Spleen (tissue), 11 donors: ENCODE measurements around the gene SUPT20H. TPM values are rescaled to one million over a fixed set of nuclear protein-coding genes. Genes with fewer than 3 reads are reported as not detected.

Experiments used
- DNase-seq: peaks from one replicate; pipeline ENCODE4 v3.0.0-alpha.2; 2020
- H3K27ac ChIP-seq, 8 donors: fragments of 200-600 bp; sonication (generic) in 7 of 8; 1 replicate in 4 of 8; 2 replicates in 4 of 8; pipeline versions ENCODE4 v1.5.0 to v1.8.0; 2016 to 2021; ENCODE audit warnings: inconsistent platforms in 4 of 8, mild to moderate bottlenecking in 4 of 8, moderate library complexity in 1 of 8
- H3K27me3 ChIP-seq, 7 donors: fragments of 200-600 bp; sonication (generic) in 6 of 7; replicated peaks in 1 of 7; 1 replicate in 4 of 7; 2 replicates in 3 of 7; pipeline versions ENCODE4 v1.5.0 to v1.8.0; 2016 to 2021; ENCODE audit warnings: inconsistent platforms in 3 of 7, mild to moderate bottlenecking in 1 of 7
- H3K36me3 ChIP-seq, 6 donors: fragments of 200-600 bp; sonication (generic) in 5 of 6; 1 replicate in 4 of 6; 2 replicates in 2 of 6; pipeline versions ENCODE4 v1.5.0 to v1.8.0; 2016 to 2021; ENCODE audit warnings: inconsistent platforms in 2 of 6
- H3K4me1 ChIP-seq, 6 donors: fragments of 200-600 bp; sonication (generic) in 5 of 6; 1 replicate in 3 of 6; 2 replicates in 3 of 6; pipeline versions ENCODE4 v1.5.0 to v1.8.0; 2016 to 2021; ENCODE audit warnings: inconsistent platforms in 3 of 6
- H3K4me3 ChIP-seq, 8 donors: fragments of 200-600 bp; sonication (generic) in 7 of 8; 1 replicate in 4 of 8; 2 replicates in 4 of 8; pipeline versions ENCODE4 v1.5.0 to v1.8.0; 2016 to 2021; ENCODE audit warnings: inconsistent platforms in 4 of 8, mild to moderate bottlenecking in 4 of 8, moderate library complexity in 2 of 8
- H3K9me3 ChIP-seq, 8 donors: fragments of 200-600 bp; sonication (generic) in 7 of 8; 1 replicate in 4 of 8; 2 replicates in 4 of 8; pipeline versions ENCODE4 v1.5.0 to v1.8.0; 2016 to 2021; ENCODE audit warnings: inconsistent platforms in 4 of 8
- POLR2A ChIP-seq, 3 donors: fragments of 450-650 bp; IDR thresholded peaks; one replicate each; pipeline ENCODE4 v1.5.1; 2017; ENCODE audit warnings: antibody characterized with exemption in 3 of 3, mild to moderate bottlenecking in 1 of 3
- POLR2AphosphoS5 ChIP-seq, 3 donors: sonication (generic); formaldehyde crosslinking; IDR thresholded peaks; one replicate each; pipeline ENCODE4 v1.5.1; 2017; ENCODE audit warnings: antibody characterized with exemption in 3 of 3
- WGBS, 5 donors: extraction: QIAGEN DNeasy Blood & Tissue Kit in 3 of 5; methylation state at CpG; one replicate each; pipeline versions ENCODE4 v1.1.5 to v1.1.7; 2013 to 2018; 5-methylcytosine and 5-hydroxymethylcytosine counted together
- intact Hi-C: fragments of 100-400 bp; cut with DNase I; formaldehyde crosslinking; loops from one replicate; pipeline ENCODE4 v1.15.0; 2023; ENCODE audit warnings: low total_unique reads
- polyA plus RNA-seq, 3 donors: library from polyadenylated mRNA; stranded (reverse); fragments of 200-250 nt; gene quantifications; one replicate each; pipeline ENCODE4 v1.2.1, GENCODE V29; 2013
- total RNA-seq, 7 donors: library from RNA; depleted of rRNA in 3 of 7; stranded (reverse); fragments of >200 nt in 3 of 7; fragmentation: NEBNext Ultra II Directional in 4 of 7; extraction: Animal tissue kit (Norgen Biotek cat#: 25700) in 4 of 7; gene quantifications; one replicate each; pipeline versions ENCODE4 v1.1.0 to v1.2.1, GENCODE V29; 2016 to 2021
- TF ChIP-seq, protein P1 (sequence below), 11 experiments: fragments of 200-600 bp in 7 of 11; fragments of 450-650 bp in 4 of 11; sonication (generic) in 4 of 11; IDR thresholded peaks in 8 of 11; conservative IDR thresholded peaks in 3 of 11; 1 replicate in 7 of 11; 2 replicates in 4 of 11; pipeline versions ENCODE4 v1.4.0 to v1.8.0; 2016 to 2021; ENCODE audit warnings: antibody characterized with exemption in 11 of 11, inconsistent platforms in 4 of 11, mild to moderate bottlenecking in 1 of 11
- donor health status: healthy with polysubstance abuse.
- donor health status: DM: no; HTN: no; CAD: no; lungs with moderate emphysema.
- donor health status: DM: no; HTN: no; CAD: no.
- donor health status: Bipolar disorder and iron deficiency.
- donor health status: healthy.
- donor health status: DM: no; HTN: no; CAD: no.
- donor health status: DM: yes; HTN: yes; CAD: no.

Gene SUPT20H
- total and polyA plus RNA-seq, 10 donors, result 22.0 to 95.3 (median 64.9) TPM

DNA sequence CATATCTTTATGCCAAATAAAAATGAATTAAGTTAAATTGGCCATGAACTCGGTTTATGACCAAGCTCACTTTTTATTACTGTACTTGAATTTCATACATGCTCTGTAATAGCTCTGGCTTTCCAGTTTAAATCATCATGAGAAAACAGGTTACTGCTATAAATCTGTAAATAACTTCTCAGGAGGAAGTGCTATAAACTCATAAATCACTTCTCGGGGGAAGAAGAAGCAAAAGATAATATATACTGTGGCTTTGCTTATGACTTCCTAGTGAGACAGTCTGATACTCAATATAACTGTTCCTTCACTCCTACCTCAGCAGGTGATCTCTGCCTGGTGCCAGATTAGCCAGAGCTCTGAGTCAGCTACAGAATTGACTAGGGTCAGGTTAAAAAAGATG is 12.5 kb downstream of the SUPT20H start:
- peaks cover 0 to 21% (median 5%) of the 10 kb centered on the region in 6 donors for H3K4me1 ChIP-seq
- no peaks in the 10 kb centered on the region for H3K27me3 ChIP-seq
- no peak for DNase-seq
- H3K4me3 ChIP-seq, result no peak overlapping the region
- TF ChIP-seq POLR2AphosphoS5 (IDR thresholded peaks at IDR 0.05), result no peak
- no peak for TF ChIP-seq POLR2A (IDR thresholded peaks at IDR 0.05)
- TF ChIP-seq, protein P1, sequence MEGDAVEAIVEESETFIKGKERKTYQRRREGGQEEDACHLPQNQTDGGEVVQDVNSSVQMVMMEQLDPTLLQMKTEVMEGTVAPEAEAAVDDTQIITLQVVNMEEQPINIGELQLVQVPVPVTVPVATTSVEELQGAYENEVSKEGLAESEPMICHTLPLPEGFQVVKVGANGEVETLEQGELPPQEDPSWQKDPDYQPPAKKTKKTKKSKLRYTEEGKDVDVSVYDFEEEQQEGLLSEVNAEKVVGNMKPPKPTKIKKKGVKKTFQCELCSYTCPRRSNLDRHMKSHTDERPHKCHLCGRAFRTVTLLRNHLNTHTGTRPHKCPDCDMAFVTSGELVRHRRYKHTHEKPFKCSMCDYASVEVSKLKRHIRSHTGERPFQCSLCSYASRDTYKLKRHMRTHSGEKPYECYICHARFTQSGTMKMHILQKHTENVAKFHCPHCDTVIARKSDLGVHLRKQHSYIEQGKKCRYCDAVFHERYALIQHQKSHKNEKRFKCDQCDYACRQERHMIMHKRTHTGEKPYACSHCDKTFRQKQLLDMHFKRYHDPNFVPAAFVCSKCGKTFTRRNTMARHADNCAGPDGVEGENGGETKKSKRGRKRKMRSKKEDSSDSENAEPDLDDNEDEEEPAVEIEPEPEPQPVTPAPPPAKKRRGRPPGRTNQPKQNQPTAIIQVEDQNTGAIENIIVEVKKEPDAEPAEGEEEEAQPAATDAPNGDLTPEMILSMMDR (IDR thresholded peaks at IDR 0.05 in 8 of 11, conservative IDR thresholded peaks at IDR 0.05 in 3 of 11), result no peak
- intact Hi-C loops, result no loop called here
- H3K27ac ChIP-seq, result no peak overlapping the region
- H3K9me3 ChIP-seq, result no peaks in the 10 kb centered on the region
- peaks cover 0 to 90% (median 50%) of the 10 kb centered on the region in 6 donors for H3K36me3 ChIP-seq
- 78 to 86% (median 84%) methylated on average over 2 of the region's 2 CpGs for WGBS, 5 donors

DNA sequence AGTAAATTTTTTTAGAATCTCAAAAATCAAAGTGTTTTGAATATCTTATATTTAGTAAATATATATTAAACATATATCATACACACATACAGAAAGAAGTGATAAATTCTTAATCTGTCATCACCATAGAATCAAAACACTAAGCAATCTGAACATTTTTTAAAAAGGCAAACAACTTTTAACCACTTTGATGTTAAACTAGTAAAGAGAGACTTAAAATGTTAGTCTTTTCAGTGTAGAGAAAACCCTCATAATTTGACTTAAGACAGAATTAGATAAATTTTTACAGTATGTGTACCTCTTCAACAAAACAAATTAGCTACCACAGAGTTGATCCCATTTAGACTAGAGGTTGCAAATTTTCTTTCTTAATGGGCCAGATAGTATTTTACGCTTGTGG is 13.4 kb downstream of the SUPT20H start:
- Histone ChIP-seq H3K36me3 (peaks cover 0 to 99% (median 59%) of the 10 kb centered on the region in 6 donors), H3K4me1 (peaks cover 0 to 11% (median 0%) of the 10 kb centered on the region in 6 donors), H3K9me3 (no peaks in the 10 kb centered on the region), H3K4me3 (no peak overlapping the region), H3K27me3 (no peaks in the 10 kb centered on the region), H3K27ac (no peak overlapping the region)
- intact Hi-C loops, result no loop called here
- DNase-seq, result no peak
- WGBS, 5 donors, result 91 to 100% (median 97%) methylated on average over 1 of the region's 1 CpG
- TF ChIP-seq POLR2A (IDR thresholded peaks at IDR 0.05) (no peak), POLR2AphosphoS5 (IDR thresholded peaks at IDR 0.05) (no peak)
- TF ChIP-seq, protein P1 (IDR thresholded peaks at IDR 0.05 in 8 of 11, conservative IDR thresholded peaks at IDR 0.05 in 3 of 11), result no peak

DNA sequence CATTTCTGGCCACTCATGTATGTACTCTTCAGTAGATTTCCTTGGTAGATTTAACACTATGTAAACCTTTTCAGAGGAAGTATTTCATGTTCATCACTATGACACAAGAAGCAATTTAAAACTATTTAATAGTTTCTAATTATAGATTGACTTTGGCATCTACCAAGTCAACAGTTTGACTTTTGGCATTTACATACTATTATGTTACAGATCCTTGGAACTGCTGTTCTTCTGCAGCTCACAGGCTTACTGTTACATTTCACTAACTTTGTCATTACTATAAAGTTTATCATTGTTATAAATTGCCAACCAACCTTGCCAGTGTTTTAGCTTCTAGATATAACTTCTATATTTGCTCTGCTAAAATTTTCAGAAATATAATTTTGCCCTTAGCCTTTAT is 18.7 kb downstream of the SUPT20H start:
- no peaks in the 10 kb centered on the region for H3K9me3 ChIP-seq
- DNase-seq, result no peak
- H3K36me3 ChIP-seq, result peaks cover under 1 to 100% (median 85%) of the 10 kb centered on the region in 6 donors
- H3K27ac ChIP-seq, result no peak overlapping the region
- no peak overlapping the region for H3K4me3 ChIP-seq
- no peaks in the 10 kb centered on the region for H3K27me3 ChIP-seq
- H3K4me1 ChIP-seq, result peaks cover 0 to 4% (median 0%) of the 10 kb centered on the region in 6 donors
- TF ChIP-seq POLR2AphosphoS5 (IDR thresholded peaks at IDR 0.05) (no peak), POLR2A (IDR thresholded peaks at IDR 0.05) (no peak)
- TF ChIP-seq, protein P1 (IDR thresholded peaks at IDR 0.05 in 8 of 11, conservative IDR thresholded peaks at IDR 0.05 in 3 of 11), result no peak
- intact Hi-C loops, result no loop called here

DNA sequence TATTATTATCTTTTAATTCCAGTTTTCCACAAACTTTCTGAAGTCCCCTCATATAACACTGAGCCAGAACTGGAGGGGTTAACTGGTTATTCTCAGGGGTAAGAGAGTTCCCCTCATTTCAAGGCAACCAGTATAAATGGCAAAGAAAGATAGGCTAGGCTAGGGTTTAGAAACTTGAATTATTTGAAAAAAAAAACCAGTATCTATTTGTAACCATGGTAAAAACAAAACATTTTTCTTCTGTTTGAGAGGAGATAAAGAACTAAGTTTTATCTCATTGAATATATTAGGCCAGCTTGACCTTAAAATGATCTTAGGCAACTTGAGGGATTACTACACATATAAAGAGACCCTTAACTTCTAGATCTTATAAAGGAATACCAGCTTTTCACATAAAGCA is 19.6 kb downstream of the SUPT20H start:
- H3K27ac ChIP-seq, result no peak overlapping the region
- intact Hi-C loops, result no loop called here
- H3K4me1 ChIP-seq, result peaks cover 0 to 4% (median 0%) of the 10 kb centered on the region in 6 donors
- DNase-seq, result no peak
- no peak overlapping the region for H3K4me3 ChIP-seq
- H3K27me3 ChIP-seq, result no peaks in the 10 kb centered on the region
- H3K9me3 ChIP-seq, result no peaks in the 10 kb centered on the region
- TF ChIP-seq POLR2AphosphoS5 (IDR thresholded peaks at IDR 0.05) (no peak), POLR2A (IDR thresholded peaks at IDR 0.05) (no peak)
- TF ChIP-seq, protein P1 (IDR thresholded peaks at IDR 0.05 in 8 of 11, conservative IDR thresholded peaks at IDR 0.05 in 3 of 11), result no peak
- peaks cover 3 to 100% (median 89%) of the 10 kb centered on the region in 6 donors for H3K36me3 ChIP-seq
